ENCODE results near the gene NT5M.
"Not testable (repeated sequence)": the region's sequence is repeated elsewhere in the genome, so short reads cannot be mapped to it uniquely, and the experiment has no call there.

NT5M gene

GRCh38 chr17:17379197-17379991 lies 76.2 kb downstream of the NT5M start:
- DNase-seq = no peak

GRCh38 chr17:17380145-17380925 lies 77.2 kb downstream of the NT5M start:
- DNase-seq = no peak

DNA sequence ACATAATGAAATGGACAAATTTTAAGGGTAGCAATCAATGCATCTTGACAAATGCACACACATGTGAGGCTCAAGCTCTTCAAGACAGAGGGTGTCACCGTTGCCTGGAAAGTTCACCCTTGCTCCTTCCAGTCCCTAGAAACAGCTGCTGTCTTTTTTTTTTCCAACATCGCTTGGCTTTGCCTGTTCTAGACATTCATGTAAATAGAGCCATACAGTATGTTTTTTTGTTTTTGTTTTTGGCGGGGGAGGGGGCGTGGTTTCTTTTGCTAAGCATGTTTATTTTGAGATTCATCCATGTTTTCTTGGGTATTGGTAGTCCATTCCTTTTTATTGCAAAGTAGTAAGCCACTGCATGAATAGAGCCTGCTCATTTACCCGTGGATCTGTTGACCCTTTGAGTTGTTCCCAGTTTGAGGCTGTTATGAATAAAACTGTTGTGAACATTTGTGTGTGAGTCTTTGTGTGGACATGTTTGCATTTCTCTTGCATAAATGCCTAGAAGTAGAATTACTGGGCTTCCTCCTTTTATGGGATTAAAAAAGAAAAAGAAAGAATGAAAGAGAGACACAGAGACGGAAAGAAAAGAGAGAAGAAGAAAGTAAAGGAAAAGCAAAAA lies 78.4 kb downstream of the NT5M start:
- no peak for DNase-seq

GRCh38 chr17:17382065-17382459 lies 78.9 kb downstream of the NT5M start:
- no peak for DNase-seq

- DNase-seq = no peak
Measured at GRCh38 chr17:17382971-17383370, 79.8 kb downstream of the NT5M start.

- DNase-seq = not testable (repeated sequence)
Measured at GRCh38 chr17:17383431-17384290, 80.5 kb downstream of the NT5M start.

- DNase-seq = no peak
Measured at GRCh38 chr17:17384291-17384615, 81.1 kb downstream of the NT5M start.

DNA sequence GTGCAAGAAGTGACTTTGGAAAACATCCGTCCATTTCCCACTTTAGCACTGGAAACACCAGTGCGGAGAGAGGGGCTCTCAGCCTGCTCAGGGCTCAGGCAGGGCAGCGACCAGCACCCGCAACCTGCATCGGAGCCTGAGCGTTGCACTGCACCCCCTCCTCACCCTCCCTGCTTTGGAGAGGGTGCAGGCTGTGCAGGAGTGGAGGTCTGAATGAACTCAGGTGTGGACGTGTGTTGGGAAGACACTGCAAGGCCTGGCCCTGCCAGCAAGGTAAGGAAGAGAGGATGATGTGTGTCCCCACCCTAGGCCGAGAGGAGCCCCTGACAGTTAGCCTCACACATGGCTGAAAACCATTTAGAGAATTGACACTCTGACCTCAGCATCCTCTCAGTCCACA lies 81.8 kb downstream of the NT5M start:
- no peak for DNase-seq

GRCh38 chr17:17385491-17385890 lies 82.3 kb downstream of the NT5M start:
- no peak for DNase-seq

DNA sequence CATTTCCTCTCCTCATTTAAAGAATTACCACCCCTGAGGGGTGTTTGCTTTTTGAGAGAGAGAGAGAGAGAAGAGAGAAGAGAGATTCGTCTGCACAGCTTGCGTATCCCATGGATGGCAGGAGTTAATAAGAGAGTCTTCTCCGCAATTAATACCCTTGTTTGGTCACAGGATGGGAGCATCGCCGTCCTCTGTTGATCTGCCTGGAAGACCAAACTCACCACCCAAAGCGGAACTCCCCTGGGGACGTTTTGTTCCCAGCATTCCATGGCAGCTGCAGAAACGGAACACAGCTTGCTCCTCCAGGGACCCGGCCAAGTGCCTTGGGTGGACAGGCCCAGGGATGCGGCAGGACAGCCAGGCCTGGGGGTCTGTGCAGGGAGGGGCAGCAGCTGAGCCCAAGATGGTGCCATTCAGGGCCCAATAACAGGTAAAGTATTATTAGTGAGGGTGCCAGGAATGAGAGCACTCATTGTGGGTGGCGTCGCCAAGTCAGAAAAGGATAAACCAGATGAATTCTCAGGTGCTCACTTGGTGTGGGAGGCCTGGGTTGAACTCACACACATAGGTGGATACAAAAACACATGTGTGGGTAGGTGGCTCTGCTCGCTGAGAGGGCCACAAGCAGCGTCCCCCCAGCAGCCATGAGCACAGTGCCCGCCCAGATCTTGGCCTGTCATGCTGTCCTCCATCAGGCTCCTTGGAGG lies 83.1 kb downstream of the NT5M start:
- no peak for DNase-seq

GRCh38 chr17:17387017-17387497 lies 83.9 kb downstream of the NT5M start:
- DNase-seq = peak; percentile 14

DNA sequence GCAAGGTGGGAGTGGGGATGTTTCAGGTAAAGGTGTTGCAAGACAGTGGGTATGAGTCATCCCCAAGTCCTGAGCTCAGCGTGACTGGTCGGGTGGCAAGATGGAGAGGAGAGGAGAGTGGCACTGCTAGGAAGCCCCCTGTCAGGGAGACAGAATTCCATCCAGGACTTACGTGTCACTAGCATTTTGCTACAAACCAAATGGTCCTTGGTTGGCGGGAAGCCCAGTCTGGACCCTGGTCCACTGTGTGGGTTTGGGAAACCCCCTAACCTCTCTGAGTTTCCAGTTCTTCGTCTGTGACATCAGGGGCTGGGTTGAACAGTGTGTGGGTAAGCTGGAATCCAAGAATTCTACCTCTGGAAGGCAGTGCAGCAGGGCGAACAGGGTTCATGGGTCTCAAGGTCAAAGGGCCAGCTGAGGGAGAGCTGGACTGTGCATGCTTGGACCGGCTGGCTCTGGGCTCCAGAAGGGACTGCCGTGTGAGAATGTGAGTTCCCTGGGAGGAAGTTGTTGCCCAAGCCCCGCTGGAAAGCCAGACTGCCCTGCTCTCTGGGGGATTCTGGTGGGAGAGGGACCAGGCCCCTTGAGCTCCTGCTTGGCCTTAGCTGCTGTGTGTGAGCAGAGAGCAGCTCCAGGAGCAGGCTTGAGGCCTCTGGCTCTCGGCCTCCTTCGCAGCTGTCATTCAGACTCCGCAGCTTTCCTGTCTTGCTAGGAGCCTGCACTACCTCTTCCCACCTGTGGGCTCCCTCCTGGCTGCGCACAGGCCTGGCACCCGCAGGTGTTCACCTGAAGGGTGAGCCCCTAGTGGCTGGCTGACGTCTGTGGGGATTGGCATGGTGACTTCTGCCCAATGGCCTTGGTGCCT lies 84.6 kb downstream of the NT5M start:
- no peak for DNase-seq

GRCh38 chr17:17388657-17389496 lies 85.7 kb downstream of the NT5M start:
- DNase-seq = no peak

DNA sequence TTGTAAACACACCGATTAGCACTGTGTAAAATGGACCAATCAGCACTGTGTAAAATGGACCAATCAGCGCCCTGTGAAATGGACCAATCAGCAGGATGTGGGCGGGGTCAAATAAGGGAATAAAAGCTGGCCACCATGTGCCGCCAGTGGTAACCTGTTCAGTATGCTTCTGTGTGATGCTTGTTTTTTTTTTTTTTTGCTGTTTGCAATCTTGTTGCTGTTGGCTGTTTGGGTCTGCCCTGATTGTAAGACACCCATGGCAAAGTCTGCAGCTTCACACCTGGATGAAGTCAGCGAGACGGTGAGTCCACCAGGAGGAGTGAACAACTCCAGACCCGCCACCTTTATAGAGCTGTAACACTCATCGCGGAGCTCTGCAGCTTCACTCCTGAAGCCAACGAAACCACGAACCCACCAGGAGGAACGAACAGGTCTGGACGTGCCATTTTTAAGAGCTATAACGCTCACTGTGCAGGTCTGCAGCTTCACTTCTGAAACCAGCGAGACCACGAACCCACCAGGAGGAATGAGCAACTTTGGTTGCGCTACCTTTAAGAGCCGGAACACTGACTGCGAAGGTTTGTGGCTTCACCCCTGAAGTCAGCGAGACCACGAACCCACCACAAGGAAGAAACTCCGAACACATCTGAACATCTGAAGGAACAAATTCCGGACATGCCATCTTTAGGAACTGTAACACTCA lies 88.6 kb downstream of the NT5M start:
- DNase-seq = no peak

DNA sequence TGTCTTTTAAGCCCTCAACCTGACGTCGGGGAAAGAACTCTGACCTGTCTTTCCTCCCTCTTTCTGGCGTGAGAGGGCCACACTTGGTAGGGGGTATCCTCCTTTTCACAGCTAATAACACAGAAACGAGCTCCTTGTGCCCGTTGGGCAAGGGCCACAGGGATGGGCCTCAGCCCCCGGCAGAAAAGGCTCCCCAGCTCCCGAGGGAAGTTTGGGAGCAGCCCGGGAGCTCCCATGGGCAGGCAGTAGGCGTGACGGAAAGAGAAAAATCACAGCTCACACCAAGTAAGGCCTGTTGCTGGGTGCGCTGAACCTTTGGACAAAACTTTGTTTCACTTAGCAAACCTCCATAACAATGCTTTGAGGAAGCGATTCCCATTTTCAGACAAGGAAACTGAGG lies 90.8 kb downstream of the NT5M start:
- no peak for DNase-seq

- DNase-seq = no peak
Measured at GRCh38 chr17:17394494-17394893, 91.3 kb downstream of the NT5M start.

DNA sequence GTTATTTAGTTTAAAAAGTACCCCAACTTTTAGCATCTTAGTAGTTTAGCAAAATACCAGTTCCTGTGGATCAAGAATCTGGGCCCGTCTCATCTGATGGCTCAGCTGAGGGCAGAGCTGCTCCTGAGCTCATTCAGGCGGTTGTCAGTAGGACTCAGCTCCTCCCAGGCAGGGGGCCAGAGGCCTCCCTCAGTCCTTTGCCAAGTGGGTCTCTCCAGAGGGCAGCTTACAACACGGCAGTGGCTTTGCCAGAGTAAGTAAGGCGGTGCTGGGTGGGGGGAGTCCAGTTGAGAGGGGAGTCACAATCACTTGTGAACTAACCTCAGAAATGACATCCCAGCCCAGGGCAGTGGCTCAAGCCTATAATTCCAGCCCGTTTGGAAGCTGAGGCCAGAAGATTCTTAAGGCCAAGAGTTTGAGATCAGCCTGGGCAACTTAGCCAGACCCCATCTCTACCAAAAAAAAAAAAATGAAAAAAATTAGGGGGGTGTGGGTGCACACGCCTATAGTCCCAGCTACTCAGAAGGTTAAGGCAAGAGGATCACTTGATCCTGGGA lies 92.2 kb downstream of the NT5M start:
- no peak for DNase-seq

DNA sequence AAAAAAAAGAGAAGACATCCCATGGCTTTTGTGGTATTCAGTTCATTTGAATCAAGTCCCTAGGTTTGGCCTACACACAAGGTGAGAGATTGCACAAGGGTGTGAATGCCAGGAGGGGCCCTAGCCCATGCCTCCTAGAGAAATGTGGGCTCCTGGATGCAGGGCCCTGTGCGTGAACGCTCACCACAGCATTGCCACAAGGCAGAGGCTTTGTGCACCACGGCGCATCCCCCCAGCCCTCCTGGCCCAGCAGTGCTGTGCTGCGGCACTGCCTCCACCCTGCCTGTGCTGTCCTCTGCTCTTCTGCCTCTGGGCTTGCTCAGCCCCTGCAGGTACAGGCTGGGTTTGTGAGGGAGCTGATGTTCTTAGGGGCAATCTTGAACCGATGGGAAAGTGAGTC lies 92.7 kb downstream of the NT5M start:
- no peak for DNase-seq
